Naive thymus-derived CD4-positive, alpha-beta T cell (primary cell): Measurements from ENCODE around the gene SOCS1. TPM values are rescaled to one million over a fixed set of nuclear protein-coding genes. Genes with fewer than 3 reads are reported as not detected.

ENCODE experiments used
- ATAC-seq: fragments of 150-1000 bp; cut with Tn5 transposase; 2 replicates; pipeline ENCODE4 v1.10.0; 2021; ENCODE audit warnings: mild to moderate bottlenecking, moderate library complexity
- CTCF ChIA-PET: fragments of 350-600 bp; sonication (Branson Sonifier 250); formaldehyde crosslinking; loops from one replicate; lab custom pipeline; 2021; ENCODE audit warnings: antibody characterized with exemption; lab: Charles Lee
- POLR2A ChIA-PET: fragments of 350-600 bp; sonication (Branson Sonifier 250); formaldehyde crosslinking; loops from one replicate; lab custom pipeline; 2021; ENCODE audit warnings: antibody characterized with exemption, inconsistent platforms; lab: Charles Lee
- DNase-seq, 9 donors: peaks; one replicate each; pipeline versions ENCODE4 v3.0.0 to v3.0.0-alpha.2; 2020 to 2022; ENCODE audit warnings: mixed read lengths in 1 of 9
- H3K27ac ChIP-seq: one replicate; pipeline ENCODE4 v1.7.0; 2013; ENCODE audit warnings: mild to moderate bottlenecking, low read depth, low read length, moderate library complexity
- H3K27me3 ChIP-seq, 2 donors: one replicate each; pipeline ENCODE4 v1.7.0; 2013; ENCODE audit warnings: low read length in 2 of 2, mild to moderate bottlenecking in 2 of 2, moderate library complexity in 2 of 2; ENCODE audit not compliant: control insufficient read depth in 2 of 2, insufficient read depth in 2 of 2
- H3K36me3 ChIP-seq, 3 experiments: 1 replicate in 2 of 3; 2 replicates in 1 of 3; pipeline ENCODE4 v1.7.0; 2013; ENCODE audit warnings: low read length in 3 of 3, mild to moderate bottlenecking in 3 of 3, moderate library complexity in 1 of 3; ENCODE audit not compliant: insufficient read depth in 3 of 3, control insufficient read depth in 2 of 3
- H3K4me1 ChIP-seq, 2 donors: one replicate each; pipeline ENCODE4 v1.7.0; 2013; ENCODE audit warnings: low read length in 2 of 2, mild to moderate bottlenecking in 2 of 2, moderate library complexity in 1 of 2; ENCODE audit not compliant: control insufficient read depth in 2 of 2, insufficient read depth in 2 of 2
- H3K4me3 ChIP-seq: 2 replicates; pipeline ENCODE4 v1.7.0; 2013; ENCODE audit warnings: mild to moderate bottlenecking, low read length
- H3K9me3 ChIP-seq, 3 experiments: 1 replicate in 2 of 3; 2 replicates in 1 of 3; pipeline ENCODE4 v1.7.0; 2013; ENCODE audit warnings: low read length in 3 of 3; ENCODE audit not compliant: control insufficient read depth in 2 of 3
- H3K27ac Mint-ChIP-seq, 9 donors: one replicate each; pipeline ENCODE4 v1.8.0; 2020 to 2022; ENCODE audit warnings: mixed read lengths in 9 of 9, mild to moderate bottlenecking in 8 of 9, moderate library complexity in 5 of 9, inconsistent platforms in 2 of 9
- H3K27me3 Mint-ChIP-seq, 5 donors: one replicate each; pipeline ENCODE4 v1.8.0; 2021 to 2022; ENCODE audit warnings: mixed read lengths in 5 of 5, mild to moderate bottlenecking in 1 of 5
- H3K36me3 Mint-ChIP-seq, 5 donors: one replicate each; pipeline ENCODE4 v1.8.0; 2020 to 2022; ENCODE audit warnings: mixed read lengths in 5 of 5, mild to moderate bottlenecking in 3 of 5, inconsistent platforms in 1 of 5
- H3K4me1 Mint-ChIP-seq, 7 donors: one replicate each; pipeline ENCODE4 v1.8.0; 2020 to 2022; ENCODE audit warnings: mixed read lengths in 7 of 7, mild to moderate bottlenecking in 3 of 7, inconsistent platforms in 1 of 7
- H3K4me3 Mint-ChIP-seq, 10 donors: one replicate each; pipeline ENCODE4 v1.8.0; 2020 to 2022; ENCODE audit warnings: mild to moderate bottlenecking in 10 of 10, mixed read lengths in 10 of 10, moderate library complexity in 6 of 10, inconsistent platforms in 2 of 10
- H3K9me3 Mint-ChIP-seq, 11 donors: one replicate each; pipeline ENCODE4 v1.8.0; 2020 to 2022; ENCODE audit warnings: mixed read lengths in 11 of 11, mild to moderate bottlenecking in 4 of 11, inconsistent platforms in 1 of 11, moderate library complexity in 1 of 11
- intact Hi-C, 2 donors: fragments of 100-400 bp; cut with micrococcal nuclease; formaldehyde crosslinking; loops; one replicate each; pipeline ENCODE4 v1.15.1; 2023
- polyA plus RNA-seq, 2 donors: library from polyadenylated mRNA; unstranded; fragments of 300-500 nt; fragmentation: Illumina TruSeq; gene quantifications; one replicate each; pipeline ENCODE4 v1.2.3, GENCODE V29; 2021
- total RNA-seq, 6 experiments: library from RNA in 5 of 6; stranded (reverse) in 5 of 6; gene quantifications; 1 replicate in 5 of 6; 2 replicates in 1 of 6; pipeline ENCODE4 v1.2.3 and lab custom pipeline; 2021 to 2026

Gene SOCS1
- total and polyA plus RNA-seq, 7 experiments from 2014 or later: 12.8 to 191 (median 16.1) TPM

DNA sequence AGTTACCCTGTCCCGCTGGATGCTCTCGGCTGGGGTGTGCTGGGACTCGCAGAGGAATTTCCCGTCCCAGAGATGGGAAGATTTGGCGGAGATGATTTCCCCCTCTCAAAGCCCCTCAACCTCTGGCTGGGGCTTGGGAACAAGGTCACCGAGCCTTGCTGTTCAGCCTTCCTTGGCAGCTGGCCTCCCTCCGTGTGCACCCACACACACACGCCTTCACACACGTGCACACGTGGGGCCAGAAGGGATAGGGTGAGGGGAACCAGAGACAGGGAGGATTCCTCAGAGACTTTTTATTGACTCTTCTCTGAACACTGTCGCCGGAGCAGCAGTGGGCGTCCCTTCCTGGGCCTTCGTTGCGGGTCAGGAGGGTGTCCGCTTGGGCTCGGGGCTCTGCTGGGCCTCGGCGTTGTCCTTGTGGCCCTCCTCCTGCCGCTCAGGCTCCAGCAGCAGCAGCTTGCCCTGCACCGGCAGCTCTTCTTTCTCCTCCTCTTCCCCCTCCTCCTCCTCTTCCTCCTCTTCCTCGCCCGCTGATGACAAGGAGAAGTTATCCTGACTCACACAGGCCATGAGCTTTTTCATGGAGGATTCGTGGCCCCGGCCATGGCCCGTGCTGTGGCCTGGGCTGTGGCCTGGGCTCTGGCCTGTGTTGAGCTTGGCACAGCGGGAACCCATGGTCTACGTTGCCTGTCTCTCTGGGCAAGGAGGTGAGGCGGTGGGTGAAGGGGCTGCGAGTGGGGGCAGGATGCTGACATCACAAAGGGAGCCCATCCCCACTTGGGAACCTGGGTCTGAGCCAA is 17.1 kb upstream of the SOCS1 start, which contains the start of gene PRM3:
PRM3 (minus strand) TSS at position 709 of the 800 bp plus-strand sequence; CDS start at position 675, 34 bp downstream.
- no peaks in the 10 kb centered on the region for H3K27me3 ChIP-seq
- peaks cover 0 to 4% (median 0%) of the 10 kb centered on the region in 5 donors for H3K36me3 Mint-ChIP-seq
- POLR2A ChIA-PET: interaction anchor here (1.1 kb wide), 1 partner anchor 25 kb away, joined by 3 read pairs; no protein-coding TSS in a partner anchor
- H3K4me3 Mint-ChIP-seq: no peak within 1 kb of the TSS
- no peaks in the 10 kb centered on the region for H3K36me3 ChIP-seq
- peaks cover 0 to 20% (median 0%) of the 10 kb centered on the region in 5 donors for H3K27me3 Mint-ChIP-seq
- CTCF ChIA-PET: no interaction called here
- DNase-seq (no peak), ATAC-seq (no peak)
- peaks cover 0 to 4% (median 0%) of the 10 kb centered on the region in 11 donors for H3K9me3 Mint-ChIP-seq
- H3K27ac ChIP-seq: no peak within 1 kb of the TSS
- H3K27ac Mint-ChIP-seq: no peak within 1 kb of the TSS
- H3K4me3 ChIP-seq: no peak within 1 kb of the TSS
- peaks cover 0 to 5% (median 0%) of the 10 kb centered on the region in 7 donors for H3K4me1 Mint-ChIP-seq
- H3K4me1 ChIP-seq: no peaks in the 10 kb centered on the region
- intact Hi-C loops: no loop called here
- no peaks in the 10 kb centered on the region for H3K9me3 ChIP-seq

DNA sequence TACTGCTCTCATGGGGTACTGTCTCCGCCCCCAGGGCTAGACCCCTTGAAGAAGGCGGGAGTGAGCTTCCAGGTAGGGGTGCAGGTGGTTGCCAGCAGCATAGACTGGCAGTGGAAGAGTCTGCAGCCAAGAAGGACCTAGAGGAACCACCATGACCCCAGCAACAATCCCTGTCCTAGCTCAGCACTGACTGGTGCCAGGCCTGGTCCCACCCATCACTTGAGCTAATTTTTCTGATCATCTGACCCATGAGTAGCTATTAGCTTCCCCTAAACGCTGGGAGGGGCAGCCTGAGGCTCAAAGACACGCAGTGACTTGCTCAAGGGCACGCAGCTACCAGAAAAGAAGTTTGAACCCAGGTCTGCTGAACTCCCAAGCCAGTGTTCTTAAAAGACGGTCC is 16.5 kb upstream of the SOCS1 start:
- intact Hi-C loops: no loop called here
- Mint-ChIP-seq H3K4me1 (peaks cover 0 to 5% (median 0%) of the 10 kb centered on the region in 7 donors), H3K4me3 (no peak overlapping the region), H3K36me3 (peaks cover 0 to 4% (median 0%) of the 10 kb centered on the region in 5 donors), H3K27ac (no peak overlapping the region), H3K9me3 (peaks cover 0 to 4% (median 0%) of the 10 kb centered on the region in 11 donors), H3K27me3 (peaks cover 0 to 17% (median 0%) of the 10 kb centered on the region in 5 donors)
- no peaks in the 10 kb centered on the region for H3K4me1 ChIP-seq
- no peak overlapping the region for H3K27ac ChIP-seq
- H3K9me3 ChIP-seq: no peaks in the 10 kb centered on the region
- no peak overlapping the region for H3K4me3 ChIP-seq
- CTCF ChIA-PET: no interaction called here
- DNase-seq: no peak
- POLR2A ChIA-PET: interaction anchor here (0.9 to 1.1 kb wide), 2 partner anchors 16 to 25 kb away, joined by 3 to 5 read pairs; partner anchors contain the start of gene SOCS1
- H3K36me3 ChIP-seq: no peaks in the 10 kb centered on the region
- ATAC-seq: no peak
- no peaks in the 10 kb centered on the region for H3K27me3 ChIP-seq

DNA sequence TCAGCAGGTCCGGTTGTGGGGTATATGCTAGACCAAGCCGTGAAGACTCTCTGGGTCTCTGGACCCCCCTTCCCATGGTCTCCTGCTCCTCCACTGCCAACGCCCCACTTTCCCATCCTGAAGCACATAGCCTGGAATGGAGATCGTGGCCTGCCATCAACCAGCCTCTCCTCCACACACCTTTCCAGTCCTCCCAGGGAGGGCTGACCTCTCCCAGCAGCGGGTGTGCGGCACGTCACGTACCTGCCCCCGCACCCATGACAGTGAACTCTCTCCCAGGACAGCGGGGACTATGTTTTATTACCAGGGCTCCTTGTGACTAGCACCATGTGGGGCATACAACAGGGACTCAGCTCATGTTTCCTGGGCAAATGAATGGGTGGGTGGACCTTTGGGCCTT is 15.6 kb upstream of the SOCS1 start:
- Histone ChIP-seq H3K4me1 (no peaks in the 10 kb centered on the region), H3K9me3 (no peaks in the 10 kb centered on the region), H3K27me3 (no peaks in the 10 kb centered on the region), H3K27ac (no peak overlapping the region), H3K36me3 (no peaks in the 10 kb centered on the region), H3K4me3 (no peak overlapping the region)
- no peak for ATAC-seq
- Mint-ChIP-seq H3K36me3 (peaks cover 0 to 4% (median 0%) of the 10 kb centered on the region in 5 donors), H3K9me3 (peaks cover 0 to 4% (median 0%) of the 10 kb centered on the region in 11 donors), H3K27ac (no peak overlapping the region), H3K27me3 (peaks cover 0 to 13% (median 0%) of the 10 kb centered on the region in 5 donors), H3K4me3 (no peak overlapping the region), H3K4me1 (peaks cover 0 to 3% (median 0%) of the 10 kb centered on the region in 7 donors)
- ChIA-PET CTCF (interaction anchor here (1.0 kb wide), 1 partner anchor 8 kb away, joined by 3 read pairs; no protein-coding TSS in a partner anchor), POLR2A (interaction anchor here (0.9 kb wide), 1 partner anchor 15 kb away, joined by 5 read pairs; the partner anchor contains the start of gene SOCS1)
- intact Hi-C loops: no loop called here
- no peak for DNase-seq

DNA sequence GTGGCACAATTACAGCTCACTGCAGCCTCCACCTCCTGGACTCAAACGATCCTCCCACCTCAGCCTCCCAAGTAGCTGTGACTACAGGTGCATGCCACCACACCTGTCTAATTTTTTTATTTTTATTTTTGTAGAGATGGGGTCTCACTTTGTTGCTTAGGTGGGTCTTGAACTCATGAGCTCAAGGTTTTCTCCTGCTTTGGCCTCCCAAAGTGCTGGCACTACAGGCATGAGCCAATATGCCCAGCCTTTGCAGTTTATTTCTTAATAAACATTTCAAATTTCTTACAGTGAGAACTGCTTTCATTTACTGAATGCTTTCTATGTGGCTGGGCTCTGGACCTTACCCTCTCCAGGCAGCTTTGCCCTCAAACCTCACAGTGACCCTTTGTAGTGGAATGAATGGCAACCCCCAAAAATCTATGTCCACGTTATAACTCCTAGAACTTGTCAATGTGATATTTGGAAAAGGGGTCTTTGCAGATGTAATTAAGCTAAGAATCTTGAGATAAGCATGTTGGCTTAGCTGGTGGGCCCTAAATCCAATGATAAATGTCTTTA is 14.7 kb upstream of the SOCS1 start:
- H3K27me3 Mint-ChIP-seq: peaks cover 0 to 13% (median 0%) of the 10 kb centered on the region in 5 donors
- peaks cover 0 to 4% (median 0%) of the 10 kb centered on the region in 11 donors for H3K9me3 Mint-ChIP-seq
- intact Hi-C loops: no loop called here

DNA sequence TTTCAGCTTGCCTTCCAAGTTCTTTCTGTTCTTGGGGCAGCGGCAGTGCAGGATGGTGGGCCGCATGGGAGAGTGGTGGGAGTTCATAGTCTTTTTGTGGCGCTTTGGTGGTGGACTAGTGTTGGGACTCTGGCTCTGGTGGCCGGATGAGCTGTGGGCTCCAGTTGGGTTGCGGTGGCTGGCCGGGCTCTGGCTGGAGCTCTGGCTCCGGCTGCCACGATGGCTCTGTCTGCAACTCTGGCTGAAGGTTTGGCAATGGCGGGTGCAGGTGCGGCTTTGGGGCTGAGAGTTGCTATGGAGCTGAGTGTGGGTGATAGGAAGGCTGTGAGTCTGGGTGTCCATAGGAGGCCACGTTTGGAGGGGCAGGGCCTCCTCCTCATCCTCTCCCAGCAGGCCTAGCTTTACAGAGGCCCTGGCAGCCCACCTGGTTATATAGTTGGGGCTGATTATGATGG is 12.9 kb upstream of the SOCS1 start, which contains the start of gene TNP2:
TNP2 (minus strand) TSS at position 405 of the 455 bp plus-strand sequence; CDS start at position 342, 63 bp downstream.
- ChIA-PET CTCF (no interaction called here), POLR2A (interaction anchor here (1.2 to 1.9 kb wide), 2 partner anchors 10 to 13 kb away, joined by 4 to 10 read pairs; partner anchors contain the start of gene SOCS1)
- ATAC-seq (no peak), DNase-seq (no peak)
- Mint-ChIP-seq H3K4me1 (peaks cover 4 to 11% (median 8%) of the 10 kb centered on the region in 7 donors), H3K27me3 (peaks cover 0 to 13% (median 0%) of the 10 kb centered on the region in 5 donors), H3K9me3 (peaks cover 0 to 4% (median 0%) of the 10 kb centered on the region in 11 donors), H3K4me3 (no peak within 1 kb of the TSS), H3K36me3 (peaks cover 0 to 4% (median 0%) of the 10 kb centered on the region in 5 donors), H3K27ac (peak within 1 kb of the TSS in 2 of 9 donors; percentile 9 to 17)
- Histone ChIP-seq H3K27ac (no peak within 1 kb of the TSS), H3K9me3 (no peaks in the 10 kb centered on the region), H3K27me3 (no peaks in the 10 kb centered on the region), H3K36me3 (no peaks in the 10 kb centered on the region), H3K4me3 (no peak within 1 kb of the TSS), H3K4me1 (peaks cover 4 to 12% of the 10 kb centered on the region in 2 donors)
- intact Hi-C loops: no loop called here

More for the DNA sequence above, 14.7 kb upstream of the SOCS1 start:
- Mint-ChIP-seq H3K36me3 (peaks cover 0 to 4% (median 0%) of the 10 kb centered on the region in 5 donors), H3K4me3 (no peak overlapping the region), H3K4me1 (peaks cover 0 to 4% (median 0%) of the 10 kb centered on the region in 7 donors), H3K27ac (peak overlapping the region in 1 of 9 donors; percentile 12)
- ChIA-PET POLR2A (interaction anchor here (1.0 kb wide), 1 partner anchor 12 kb away, joined by 3 read pairs; no protein-coding TSS in a partner anchor), CTCF (no interaction called here)
- Histone ChIP-seq H3K4me3 (no peak overlapping the region), H3K27ac (no peak overlapping the region), H3K36me3 (no peaks in the 10 kb centered on the region), H3K27me3 (no peaks in the 10 kb centered on the region), H3K4me1 (no peaks in the 10 kb centered on the region), H3K9me3 (no peaks in the 10 kb centered on the region)
- ATAC-seq: no peak
- no peak for DNase-seq

DNA sequence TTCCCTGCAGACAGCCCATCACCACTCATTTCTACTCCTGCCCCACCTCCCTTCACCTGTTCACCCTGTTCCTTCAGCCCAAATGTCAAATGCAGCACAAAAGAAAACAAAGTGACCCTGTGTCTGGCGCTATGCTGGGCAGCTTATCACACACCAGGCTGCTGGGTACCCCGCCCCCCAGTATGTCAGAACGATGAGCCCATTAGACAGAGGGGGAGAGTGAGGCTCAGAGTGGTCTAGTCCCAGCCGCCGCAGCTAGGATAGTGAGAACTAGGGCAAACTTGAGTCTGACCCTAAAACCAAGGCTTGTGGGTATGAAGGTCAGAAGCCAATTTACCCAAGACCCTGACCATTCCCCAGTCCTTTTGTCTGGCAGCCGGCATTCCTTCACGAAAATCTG is 9.1 kb upstream of the SOCS1 start:
- peak overlapping the region in 4 of 9 donors; percentile 39 to 95 (median 82) for H3K27ac Mint-ChIP-seq
- H3K27me3 ChIP-seq: no peaks in the 10 kb centered on the region
- peaks cover 0 to 14% (median 0%) of the 10 kb centered on the region in 5 donors for H3K27me3 Mint-ChIP-seq
- H3K4me3 ChIP-seq: no peak overlapping the region
- H3K36me3 Mint-ChIP-seq: peaks cover 0 to 5% (median 0%) of the 10 kb centered on the region in 5 donors
- ATAC-seq (no peak), DNase-seq (no peak)
- no peak overlapping the region for H3K4me3 Mint-ChIP-seq
- intact Hi-C loops: no loop called here
- ChIA-PET CTCF (no interaction called here), POLR2A (interaction anchor here (0.7 to 3.4 kb wide), 3 partner anchors 10 to 306 kb away, joined by 3 to 22 read pairs (median 3); partner anchors contain the start of gene SOCS1)
- H3K36me3 ChIP-seq: no peaks in the 10 kb centered on the region
- H3K4me1 ChIP-seq: peaks cover 14 to 25% of the 10 kb centered on the region in 2 donors
- H3K9me3 ChIP-seq: no peaks in the 10 kb centered on the region
- no peak overlapping the region for H3K27ac ChIP-seq
- peaks cover 18 to 34% (median 27%) of the 10 kb centered on the region in 7 donors for H3K4me1 Mint-ChIP-seq
- peaks cover 0 to 4% (median 0%) of the 10 kb centered on the region in 11 donors for H3K9me3 Mint-ChIP-seq
